UCSD-AML1 (cell line): ENCODE measurements around the gene SLC28A3.

Experiments used
- DNase-seq: peaks from one replicate; lab custom pipeline; 2025; ENCODE audit not compliant: unreplicated experiment; lab: John Stamatoyannopoulos, UW

SLC28A3 gene

DNA sequence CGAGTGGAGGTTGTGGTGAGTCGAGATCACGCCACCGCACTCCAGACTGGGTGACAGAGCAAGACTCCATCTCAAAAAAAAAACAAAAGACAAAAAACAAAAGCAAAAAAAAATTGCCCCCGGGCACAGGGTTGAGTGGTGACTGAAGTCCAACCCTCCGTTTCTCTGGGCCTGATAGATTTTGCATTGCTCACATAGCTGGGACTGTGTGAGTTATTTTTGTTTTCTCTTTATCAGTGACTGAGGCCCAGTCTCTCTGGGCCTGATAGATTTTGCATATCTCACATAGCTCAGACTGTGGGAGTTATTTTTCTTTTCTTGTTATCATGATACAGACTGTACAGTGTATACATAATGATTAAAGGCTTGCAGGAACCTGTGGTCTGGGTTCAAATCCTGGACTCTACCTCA is 2.6 kb upstream of the SLC28A3 start:
- no peak for DNase-seq

DNA sequence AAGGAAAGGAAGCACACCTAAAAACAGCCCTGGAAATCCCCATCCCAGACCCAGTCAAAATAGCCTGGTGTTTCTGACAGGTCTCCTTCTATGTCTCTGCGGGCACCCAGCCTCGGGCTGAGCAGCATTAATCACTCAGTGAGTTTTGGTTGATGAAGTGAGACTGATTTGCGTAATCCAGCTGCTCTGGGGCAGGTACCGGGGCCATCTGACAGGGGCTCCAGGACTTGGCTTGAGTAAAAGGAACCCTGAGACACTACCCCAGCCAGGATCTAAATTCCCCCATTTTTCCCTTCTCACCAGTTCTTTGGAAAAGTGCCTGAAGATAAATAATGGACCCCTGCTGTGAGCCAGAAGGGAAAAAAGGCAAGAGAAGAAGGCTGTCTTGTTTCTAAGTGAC is 596 bp downstream of the SLC28A3 start:
- no peak for DNase-seq

DNA sequence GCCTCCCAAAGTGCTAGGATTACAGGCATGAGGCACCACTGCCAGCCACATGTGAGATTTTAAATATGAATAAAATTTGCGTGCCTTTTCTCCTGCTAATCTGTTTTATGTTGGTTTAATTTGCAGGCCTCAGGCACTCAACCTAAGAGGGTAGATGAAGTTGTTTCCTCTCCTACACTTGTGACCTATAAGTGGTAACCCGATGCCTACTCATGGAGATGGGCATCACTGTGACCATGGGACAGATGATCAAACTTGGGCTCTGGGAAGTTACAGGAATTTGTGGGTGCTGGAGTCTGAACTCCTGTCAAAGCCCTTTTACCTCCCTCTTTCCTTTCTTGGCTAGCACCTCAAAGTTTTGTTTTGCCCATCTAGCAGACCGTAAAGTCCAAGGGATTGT is 1.1 kb downstream of the SLC28A3 start:
- DNase-seq, result no peak

DNA sequence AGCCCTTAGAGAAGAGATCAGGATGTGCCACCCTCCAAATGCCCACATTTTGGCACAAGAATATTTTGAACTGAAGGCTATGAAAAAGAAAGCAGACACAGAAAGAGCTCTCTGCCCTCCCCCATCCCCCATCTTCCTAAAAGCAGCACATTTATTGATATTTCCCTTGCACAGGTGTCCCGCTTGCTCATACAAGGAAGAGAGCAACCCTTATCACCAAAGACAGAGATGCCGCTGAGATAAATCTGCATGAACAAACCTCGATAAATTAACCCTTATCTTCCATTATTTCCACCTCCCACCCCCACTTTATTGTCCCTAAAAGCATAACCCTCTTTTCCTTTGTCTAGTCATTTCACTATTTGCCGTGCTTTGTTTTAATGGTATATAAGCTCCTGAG is 1.8 kb downstream of the SLC28A3 start:
- no peak for DNase-seq

DNA sequence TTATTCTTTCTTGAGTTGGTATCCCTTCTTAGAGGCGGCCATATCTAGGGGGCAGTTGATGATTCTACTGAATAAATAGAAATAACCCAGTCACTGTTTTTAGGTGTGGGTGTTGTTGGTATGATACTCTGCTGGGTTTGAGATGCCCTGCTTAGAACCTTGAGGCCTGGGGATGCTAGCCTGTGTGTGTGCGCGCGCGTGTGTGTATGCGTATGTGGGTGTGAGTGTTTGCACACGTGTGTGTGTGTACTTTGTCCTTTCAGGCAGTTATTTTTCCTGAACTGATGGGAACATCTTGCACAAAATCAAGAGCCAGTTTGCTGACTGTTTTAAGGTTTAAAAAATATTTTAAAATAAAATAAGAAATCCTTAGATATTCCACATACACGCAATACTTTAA is 3.3 kb downstream of the SLC28A3 start:
- no peak for DNase-seq

DNA sequence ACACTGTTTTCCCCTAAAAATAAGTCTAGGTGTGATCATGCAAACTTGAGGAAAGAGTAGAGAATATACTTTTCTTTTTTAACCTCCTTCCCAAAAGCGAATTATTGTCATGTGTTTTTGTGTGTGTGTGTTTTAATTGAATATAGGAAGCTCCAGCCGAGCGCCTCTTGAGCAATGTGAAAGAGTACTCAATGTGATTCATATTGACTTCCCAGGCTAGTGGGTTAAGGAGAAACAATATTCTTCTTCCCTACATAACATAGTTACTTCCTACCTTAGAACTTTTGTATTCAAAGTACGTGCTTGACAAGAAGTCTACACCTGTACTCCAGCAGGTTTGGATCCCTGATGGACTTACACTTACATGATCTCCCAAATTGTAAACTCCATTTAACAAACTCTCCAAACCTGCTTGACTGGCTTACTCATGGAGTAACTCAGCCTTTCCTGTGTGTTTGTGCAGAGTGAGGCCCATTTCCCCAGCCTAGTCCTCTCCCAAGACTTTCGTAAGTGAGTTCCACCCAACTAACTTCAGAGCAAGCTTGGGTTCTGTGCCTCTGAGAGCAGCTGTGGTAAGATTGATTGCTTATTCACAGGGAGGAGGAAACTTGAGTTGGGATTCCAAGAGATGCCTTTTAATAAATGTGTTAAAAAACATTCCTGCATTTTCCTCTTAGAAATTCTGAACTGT is 9.3 kb downstream of the SLC28A3 start:
- DNase-seq, result no peak

DNA sequence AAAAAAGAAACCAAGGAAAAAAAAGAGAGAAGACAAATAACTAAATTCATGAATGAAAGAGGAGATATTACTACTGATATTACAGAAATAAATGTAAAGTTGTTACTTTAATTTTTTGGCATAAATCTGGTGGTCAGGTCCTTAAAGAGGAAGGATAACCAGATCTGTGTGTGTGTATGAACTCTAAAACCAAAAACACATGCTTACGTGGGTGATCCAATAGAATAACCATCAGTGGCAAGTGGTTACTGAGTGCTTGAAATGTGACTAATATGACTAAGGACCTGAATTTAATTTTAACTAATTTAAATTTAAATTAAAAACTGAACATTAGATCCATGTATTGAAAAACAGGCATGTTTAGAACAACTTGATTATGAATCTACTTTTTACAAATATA is 10.3 kb downstream of the SLC28A3 start:
- DNase-seq, result no peak

DNA sequence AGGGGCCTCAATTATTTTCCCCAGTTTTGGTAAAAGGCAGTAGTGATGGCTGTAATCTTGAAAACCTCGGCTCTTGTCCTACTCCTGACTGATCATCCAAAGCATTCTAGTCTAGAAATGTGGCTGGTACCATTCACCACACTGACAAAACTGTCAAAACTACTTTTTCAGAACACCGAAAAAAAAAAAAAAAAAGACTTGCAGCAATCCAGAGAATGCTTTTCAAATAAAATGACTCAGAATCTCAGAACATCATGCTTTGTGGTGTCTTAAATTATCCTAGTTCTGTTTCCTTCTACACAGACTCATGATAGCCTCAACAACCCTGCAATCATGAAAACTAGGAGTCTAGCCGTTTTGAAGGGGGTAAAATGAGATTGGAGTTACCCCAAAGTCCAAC is 13.4 kb downstream of the SLC28A3 start:
- DNase-seq, result no peak

DNA sequence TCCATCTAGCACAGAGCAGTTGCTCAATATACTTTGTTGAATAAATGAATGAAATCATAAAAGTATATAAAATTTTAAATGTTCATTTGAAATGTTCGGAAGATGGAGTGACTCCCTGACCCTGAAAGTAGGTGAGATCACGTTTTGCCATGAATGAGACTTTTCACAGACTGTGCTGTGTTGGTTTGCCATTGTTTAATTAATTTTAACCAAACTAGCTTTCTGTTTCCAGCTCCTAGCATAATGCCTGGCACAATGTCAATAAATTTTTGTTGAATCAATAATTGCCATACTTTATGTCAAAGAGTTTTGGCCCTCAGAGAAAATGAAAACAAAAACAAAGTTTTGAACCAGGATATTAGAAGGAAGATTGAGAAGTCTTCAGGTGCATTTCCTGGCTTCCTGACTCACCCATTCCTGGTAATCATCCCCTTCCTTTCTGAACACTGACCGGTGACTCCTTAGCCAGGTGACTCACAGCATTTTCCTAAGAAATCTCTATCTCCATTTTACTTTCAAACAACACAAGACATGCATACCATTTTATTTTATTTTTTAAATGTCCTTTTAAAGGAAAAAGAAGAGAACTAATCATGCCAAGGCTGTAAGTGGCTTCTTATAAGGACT is 15.1 kb downstream of the SLC28A3 start:
- DNase-seq, result no peak

DNA sequence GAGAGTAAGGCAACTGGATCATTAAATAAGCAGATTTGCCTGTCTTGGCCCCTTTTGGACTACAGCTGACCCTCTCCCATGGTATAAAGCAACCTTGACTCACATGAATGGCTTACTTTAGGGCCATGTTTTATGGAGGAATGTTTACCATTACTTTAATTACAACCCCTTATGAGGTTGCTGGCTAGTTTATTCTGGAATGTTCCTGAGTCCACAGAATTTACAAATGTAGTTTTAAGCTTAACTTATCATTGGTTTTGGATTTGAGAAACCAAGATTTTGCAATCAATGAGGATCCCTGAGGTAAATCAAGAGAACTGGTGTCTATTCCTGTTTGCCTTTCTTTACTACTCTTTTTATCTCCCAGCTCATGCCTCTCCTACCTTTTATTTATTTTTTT is 15.7 kb downstream of the SLC28A3 start:
- DNase-seq, result no peak

DNA sequence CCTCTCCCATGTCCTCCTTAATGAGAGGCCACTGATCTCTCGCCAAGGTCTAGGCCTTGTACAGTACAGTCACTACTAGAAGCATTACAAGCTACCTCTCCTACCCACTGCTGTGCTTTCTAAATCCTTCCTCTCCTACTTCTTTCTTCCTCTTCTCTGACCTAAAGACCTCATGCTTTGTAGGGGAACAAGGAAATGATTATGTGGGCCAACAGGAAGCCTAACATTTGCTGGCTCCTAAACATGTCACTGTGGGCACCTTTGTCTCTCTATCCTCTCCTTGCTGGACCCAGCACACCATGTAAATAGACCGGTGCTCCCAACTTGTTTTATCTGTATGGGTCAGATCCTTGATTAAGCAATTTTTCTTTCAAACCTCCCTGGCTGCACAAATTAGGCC is 16.7 kb downstream of the SLC28A3 start:
- DNase-seq, result no peak

DNA sequence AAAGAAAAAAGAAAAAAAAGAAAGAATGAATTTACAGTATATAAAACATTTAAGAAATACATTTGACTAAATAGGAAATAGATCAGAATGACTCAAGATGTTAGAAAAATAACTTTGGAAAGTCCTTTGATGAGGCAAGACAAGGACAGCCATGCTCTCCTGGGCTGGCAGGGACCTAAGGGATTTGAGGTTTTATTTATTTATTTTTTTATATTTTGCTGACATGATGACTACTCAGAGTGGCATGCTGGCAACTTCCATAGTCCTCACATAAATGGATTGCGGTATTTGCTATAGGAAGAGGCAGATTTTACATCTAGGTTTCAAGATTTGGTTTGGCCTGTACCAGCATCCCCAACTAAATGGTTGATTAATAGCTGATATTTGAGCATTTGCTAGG is 17.7 kb downstream of the SLC28A3 start:
- no peak for DNase-seq

DNA sequence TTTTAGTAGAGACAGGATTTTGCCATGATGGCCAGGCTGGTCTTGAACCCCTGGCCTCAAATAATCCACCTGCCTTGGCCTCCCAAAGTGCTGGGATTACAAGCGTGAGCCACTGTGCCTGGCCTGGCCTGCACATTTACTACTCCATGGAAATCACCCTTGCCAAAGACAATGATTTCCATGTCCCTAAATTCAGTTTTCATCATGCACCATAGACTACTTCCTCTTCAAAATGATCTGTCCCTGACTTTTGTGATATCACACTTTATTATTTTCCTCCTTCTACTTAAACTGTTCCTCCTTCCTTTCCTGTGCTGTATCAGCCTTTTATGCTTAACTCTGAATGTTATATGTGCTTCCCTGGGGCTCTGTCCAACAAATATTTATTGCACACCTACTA is 20.3 kb downstream of the SLC28A3 start:
- DNase-seq, result no peak

DNA sequence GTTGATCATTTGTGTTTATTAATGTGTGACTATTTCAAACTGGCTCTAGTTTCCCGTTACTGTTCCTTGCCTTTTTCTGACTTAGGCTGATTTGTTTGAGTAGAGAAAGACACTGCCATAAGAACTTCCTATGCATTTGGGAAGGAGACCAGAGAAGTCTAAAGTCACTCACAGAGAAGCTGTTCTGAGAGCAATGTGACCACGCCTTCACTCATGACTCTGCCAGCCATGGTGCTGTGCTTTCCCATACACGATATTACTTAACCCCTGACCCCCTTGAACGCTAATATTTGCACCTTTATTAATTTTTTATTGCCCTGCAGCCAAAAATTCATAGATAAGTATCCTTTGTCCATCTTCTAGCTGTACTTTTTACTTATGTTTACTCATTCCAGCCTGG is 20.9 kb downstream of the SLC28A3 start:
- no peak for DNase-seq

DNA sequence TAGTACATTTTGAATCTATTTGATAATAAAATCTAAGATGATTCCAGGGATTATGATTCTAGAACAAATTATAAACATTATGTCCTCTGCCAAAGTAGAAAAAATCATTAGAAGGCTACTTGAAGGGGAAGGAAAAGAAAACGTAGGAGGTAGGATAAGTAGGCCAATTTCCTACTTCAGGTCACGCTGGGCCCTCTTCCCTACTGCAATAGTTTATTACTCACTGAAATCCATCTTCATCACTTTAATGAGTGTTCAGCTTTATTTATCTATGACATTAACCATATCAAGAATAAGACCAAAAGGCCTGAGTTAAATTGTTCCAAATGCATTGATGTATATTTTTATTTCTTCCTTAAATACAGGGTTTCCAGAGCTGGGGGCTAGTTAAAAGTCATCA is 21.6 kb downstream of the SLC28A3 start:
- DNase-seq, result no peak

DNA sequence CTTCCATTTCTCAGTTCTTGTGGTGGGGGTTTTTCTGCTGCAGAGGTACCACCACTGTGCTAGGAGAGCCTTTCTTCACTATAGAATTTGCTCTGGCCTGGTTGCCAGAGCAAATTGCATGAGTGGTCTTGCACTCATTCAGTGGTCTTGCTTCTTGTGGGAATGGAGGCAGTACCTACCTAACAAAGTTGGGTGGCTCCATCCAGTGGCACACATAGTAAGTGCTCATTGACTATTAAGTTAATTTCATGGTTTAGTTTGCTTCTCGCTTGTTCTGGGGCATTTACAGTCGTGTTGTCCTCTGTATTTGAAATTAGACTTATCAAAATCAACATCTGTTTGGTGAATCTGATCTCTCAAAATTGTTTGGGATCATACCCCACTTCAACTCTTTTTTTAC is 23.0 kb downstream of the SLC28A3 start:
- no peak for DNase-seq

DNA sequence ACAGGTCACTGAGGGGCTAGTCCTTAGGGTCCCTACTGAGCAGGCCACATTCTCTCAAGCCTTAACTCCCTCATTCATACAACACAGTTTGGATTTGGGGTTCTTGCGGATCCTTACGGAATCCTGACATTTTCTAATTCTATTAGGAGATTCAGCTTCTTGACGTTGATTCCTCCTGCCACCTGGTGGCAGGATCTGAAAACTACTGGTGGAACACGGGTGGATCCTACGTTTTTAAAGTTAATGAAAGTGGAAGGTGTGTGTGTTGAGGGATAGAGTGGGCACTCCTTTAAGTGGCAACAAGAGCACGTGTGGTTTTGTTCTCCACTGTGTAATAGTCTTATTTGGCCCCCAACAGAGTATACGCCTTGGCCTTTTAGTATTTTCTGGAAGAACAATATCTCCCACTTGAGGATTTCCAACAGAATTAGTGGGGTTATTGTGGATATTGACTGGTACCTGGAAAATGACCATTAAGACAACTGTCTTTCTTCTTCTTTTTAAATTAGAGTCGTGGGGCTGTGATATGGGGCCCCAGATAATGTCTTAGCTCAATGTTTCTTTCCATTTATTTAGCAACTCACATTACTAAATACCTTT is 25.2 kb downstream of the SLC28A3 start:
- peak; percentile 27 for DNase-seq

DNA sequence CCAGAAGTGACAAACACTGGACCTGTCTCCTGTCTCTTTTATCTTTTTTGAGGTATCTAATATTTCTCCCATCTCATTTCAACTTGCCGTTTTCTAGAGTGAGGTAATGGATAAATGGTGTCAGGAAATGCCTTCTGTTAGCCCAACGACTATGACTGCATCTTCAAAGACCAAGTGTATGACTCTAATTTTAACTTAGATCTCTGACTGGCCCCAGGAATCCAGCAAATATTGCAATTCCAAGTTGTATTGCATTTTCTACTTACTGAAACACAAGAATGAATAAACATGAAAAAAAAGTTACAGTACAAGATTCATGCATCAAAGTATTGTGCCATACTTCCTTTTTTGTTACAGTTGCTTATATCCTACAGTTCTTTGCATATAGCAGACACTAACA is 26.3 kb downstream of the SLC28A3 start:
- no peak for DNase-seq

DNA sequence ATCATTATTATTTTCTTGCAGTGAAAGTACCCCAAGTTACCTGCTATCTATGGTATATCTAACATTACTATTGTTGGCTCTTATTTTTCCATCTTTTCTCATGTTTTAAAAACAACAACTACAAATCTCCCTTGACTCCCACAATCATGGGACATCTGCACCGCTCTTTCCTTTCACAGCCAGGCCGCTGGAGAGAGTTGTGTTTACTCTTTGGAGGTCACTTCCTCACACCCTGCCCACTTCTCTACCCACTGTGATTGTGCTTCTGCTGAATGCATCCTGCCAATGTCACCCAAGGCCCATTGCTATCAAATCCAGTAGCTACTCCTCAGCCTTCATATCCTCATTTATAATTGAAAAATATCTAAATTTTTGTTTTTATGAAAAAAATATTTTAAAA is 29.7 kb downstream of the SLC28A3 start:
- no peak for DNase-seq

DNA sequence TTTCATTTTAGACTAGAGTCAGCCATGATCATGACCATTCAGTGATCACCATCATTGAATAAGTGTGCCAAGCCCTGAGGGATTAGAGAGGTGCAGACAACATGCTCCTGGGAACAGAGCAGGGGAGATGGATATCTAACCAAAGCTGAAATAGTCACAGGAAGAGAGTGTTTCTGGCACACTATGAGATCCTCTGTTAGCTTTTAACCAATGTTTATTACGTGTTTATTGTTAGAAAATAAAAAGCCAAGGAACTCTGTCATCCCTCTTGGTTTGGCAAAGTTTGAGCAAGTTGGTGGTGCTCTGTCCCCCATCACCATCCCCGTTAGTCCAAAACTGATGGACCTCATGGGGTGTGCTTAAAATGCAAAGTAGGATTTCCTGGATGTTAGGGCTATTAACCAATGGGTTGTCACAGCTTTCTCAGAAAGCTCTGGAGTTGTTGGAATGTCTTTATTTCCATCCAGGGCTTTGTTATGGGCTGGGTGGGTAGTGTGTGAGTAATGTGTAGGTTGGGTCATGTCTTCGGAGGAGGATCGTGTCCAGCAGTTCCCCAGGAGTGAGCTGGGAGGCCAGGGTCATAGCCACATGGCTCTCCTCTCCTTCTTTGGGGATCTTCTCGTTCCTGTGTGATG is 34.9 kb downstream of the SLC28A3 start:
- no peak for DNase-seq

DNA sequence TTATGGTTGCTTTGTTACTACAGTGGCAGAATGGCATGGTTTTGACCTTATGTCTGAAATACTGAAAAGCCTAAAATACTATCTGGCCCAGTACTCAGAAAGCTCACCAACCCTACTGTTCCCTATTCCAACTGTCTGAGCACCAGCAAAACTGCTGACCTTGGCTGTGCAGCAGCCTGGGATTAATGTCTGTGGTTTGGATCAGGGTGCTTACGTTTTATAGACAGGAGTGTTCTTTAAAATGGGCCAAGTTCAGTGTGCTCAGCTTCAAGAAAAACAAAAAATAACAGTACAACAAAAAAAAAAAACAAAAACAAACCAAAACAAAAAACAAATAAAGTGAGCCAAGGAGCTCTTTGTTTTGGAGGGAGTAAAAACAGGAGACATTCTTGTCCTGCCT is 36.4 kb downstream of the SLC28A3 start:
- no peak for DNase-seq

DNA sequence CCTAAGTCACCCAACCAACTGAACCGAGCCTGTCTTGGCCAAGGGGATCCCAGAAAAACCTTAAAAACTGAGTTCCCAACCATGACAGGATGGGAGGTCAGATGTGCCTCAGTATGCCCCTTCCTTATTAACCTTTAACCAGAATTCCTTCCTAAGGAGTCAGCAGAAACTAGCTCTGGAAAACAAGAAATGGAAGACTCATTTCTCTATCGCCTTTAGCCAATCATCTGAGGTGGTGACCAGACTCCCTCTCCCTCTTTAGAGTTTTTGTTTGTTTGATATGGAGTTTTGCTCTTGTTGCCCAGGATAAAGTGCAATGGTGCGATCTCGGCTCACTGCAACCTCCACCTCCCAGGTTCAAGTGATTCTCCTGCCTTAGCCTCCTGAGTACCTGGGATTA is 37.5 kb downstream of the SLC28A3 start:
- no peak for DNase-seq
